Measurements from ENCODE around the gene MAN1C1. TPM values are rescaled to one million over a fixed set of nuclear protein-coding genes. Genes with fewer than 3 reads are reported as not detected.

Gene MAN1C1
- total RNA-seq, 4 donors from 2014 or later: 5.0 to 31.1 (median 7.9) TPM

- H3K4me1 ChIP-seq: no peaks in the 10 kb centered on the region
- intact Hi-C loops (cut with DNase I; ENCODE audit: low total_unique reads): no loop called here
- no peak overlapping the region for H3K4me3 ChIP-seq
- TF ChIP-seq POLR2A (IDR thresholded peaks at IDR 0.05): no peak
- TF ChIP-seq CTCF (IDR thresholded peaks at IDR 0.05): no peak
- H3K36me3 ChIP-seq: no peaks in the 10 kb centered on the region
- no peak for DNase-seq
- no peak overlapping the region for H3K27ac ChIP-seq
- H3K27me3 ChIP-seq: no peaks in the 10 kb centered on the region
- H3K9me3 ChIP-seq: no peaks in the 10 kb centered on the region
Measured at GRCh38 chr1:25793585-25794170, 177.1 kb downstream of the MAN1C1 start.

GRCh38 chr1:25794325-25794724 is 177.7 kb downstream of the MAN1C1 start:
- TF ChIP-seq POLR2A (IDR thresholded peaks at IDR 0.05) (no peak), CTCF (IDR thresholded peaks at IDR 0.05) (no peak)
- intact Hi-C loops (cut with DNase I; ENCODE audit: low total_unique reads): no loop called here
- H3K4me3 ChIP-seq: no peak overlapping the region
- H3K36me3 ChIP-seq: no peaks in the 10 kb centered on the region
- H3K27me3 ChIP-seq: no peaks in the 10 kb centered on the region
- DNase-seq: no peak
- H3K4me1 ChIP-seq: no peaks in the 10 kb centered on the region
- H3K27ac ChIP-seq: no peak overlapping the region
- H3K9me3 ChIP-seq: no peaks in the 10 kb centered on the region

- Histone ChIP-seq H3K9me3 (no peaks in the 10 kb centered on the region), H3K4me1 (no peaks in the 10 kb centered on the region), H3K36me3 (no peaks in the 10 kb centered on the region), H3K27ac (no peak overlapping the region), H3K27me3 (no peaks in the 10 kb centered on the region), H3K4me3 (no peak overlapping the region)
- DNase-seq: no peak
- TF ChIP-seq POLR2A (IDR thresholded peaks at IDR 0.05) (no peak), CTCF (IDR thresholded peaks at IDR 0.05) (no peak)
- intact Hi-C loops (cut with DNase I; ENCODE audit: low total_unique reads): loop anchor here (5.0 kb wide), 1 partner anchor 183 kb away; no protein-coding TSS in a partner anchor
Measured at GRCh38 chr1:25795211-25795610, 178.6 kb downstream of the MAN1C1 start.

GRCh38 chr1:25795946-25796810 is 179.6 kb downstream of the MAN1C1 start:
- Histone ChIP-seq H3K9me3 (no peaks in the 10 kb centered on the region), H3K36me3 (no peaks in the 10 kb centered on the region), H3K4me1 (no peaks in the 10 kb centered on the region), H3K27me3 (no peaks in the 10 kb centered on the region), H3K4me3 (no peak overlapping the region), H3K27ac (no peak overlapping the region)
- TF ChIP-seq POLR2A (IDR thresholded peaks at IDR 0.05): no peak
- no peak for TF ChIP-seq CTCF (IDR thresholded peaks at IDR 0.05)
- DNase-seq: no peak
- intact Hi-C loops (cut with DNase I; ENCODE audit: low total_unique reads): loop anchor here (5.0 kb wide), 1 partner anchor 184 kb away; no protein-coding TSS in a partner anchor

Measured in uterus (tissue), 4 donors.